ENCODE data around the gene SLC34A3. TPM values are rescaled to one million over a fixed set of nuclear protein-coding genes. Genes with fewer than 3 reads are reported as not detected.

Gene SLC34A3
- polyA plus RNA-seq, 2 donors: 1.3 to 1.6 TPM

DNA sequence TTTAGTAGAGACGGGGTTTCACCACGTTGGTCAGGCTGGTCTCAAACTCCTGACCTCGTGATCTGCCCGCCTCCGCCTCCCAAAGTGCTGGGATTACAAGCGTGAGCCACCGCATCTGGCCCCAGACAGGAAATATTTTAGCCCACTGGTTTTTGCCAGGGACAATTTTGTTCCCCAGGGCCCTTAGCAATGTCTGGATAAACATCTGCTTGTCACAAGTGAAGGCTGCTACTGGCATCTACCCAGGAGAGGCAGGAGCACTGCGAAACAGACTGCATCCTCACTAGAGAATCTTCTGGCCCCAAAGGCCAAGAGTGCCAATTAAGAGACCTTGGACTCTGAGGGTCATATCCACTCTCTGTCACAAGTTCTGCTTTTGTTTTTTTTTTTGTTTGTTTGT, 27.7 kb upstream of the SLC34A3 start:
- no peaks in the 10 kb centered on the region for H3K9me3 ChIP-seq (ENCODE audit: control insufficient read depth in 2 of 2, insufficient read depth in 1 of 2, low read depth in 1 of 2, low read length in 1 of 2)
- H3K27me3 ChIP-seq (ENCODE audit: control insufficient read depth in 1 of 2, insufficient read depth in 2 of 2, low read length in 2 of 2): no peaks in the 10 kb centered on the region
- H3K36me3 ChIP-seq (ENCODE audit: control insufficient read depth in 2 of 2, insufficient read depth in 2 of 2, low read length in 1 of 2): no peaks in the 10 kb centered on the region
- 75 to 77% methylated on average over 8 of the region's 8 CpGs for WGBS, 2 donors
- H3K27ac ChIP-seq (ENCODE audit: low read depth in 2 of 2, low read length in 1 of 2): no peak overlapping the region
- peaks cover 23 to 42% of the 10 kb centered on the region in 2 donors for H3K4me1 ChIP-seq (ENCODE audit: control insufficient read depth in 2 of 2, insufficient read depth in 2 of 2, low read length in 1 of 2)
- no peak overlapping the region for H3K4me3 ChIP-seq (ENCODE audit: low read depth in 1 of 2, low read length in 2 of 2)

DNA sequence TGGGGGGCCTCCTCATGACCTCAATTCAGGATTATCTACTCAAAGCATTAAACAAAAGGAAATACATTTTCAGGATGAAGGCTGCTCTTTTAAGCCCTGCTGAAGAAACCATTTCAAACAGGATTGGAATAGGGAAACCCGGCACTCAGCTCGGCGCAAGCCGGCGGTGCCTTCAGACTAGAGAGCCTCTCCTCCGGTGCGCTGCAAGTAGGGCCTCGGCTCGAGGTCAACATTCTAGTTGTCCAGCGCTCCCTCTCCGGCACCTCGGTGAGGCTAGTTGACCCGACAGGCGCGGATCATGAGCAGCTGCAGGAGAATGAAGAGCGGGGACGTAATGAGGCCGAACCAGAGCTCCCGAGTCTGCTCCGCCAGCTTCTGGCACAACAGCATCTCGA, 26.0 kb upstream of the SLC34A3 start:
- Histone ChIP-seq H3K4me3 (ENCODE audit: low read depth in 1 of 2, low read length in 2 of 2) (peak overlapping the region; percentile 81 to 95), H3K4me1 (ENCODE audit: control insufficient read depth in 2 of 2, insufficient read depth in 2 of 2, low read length in 1 of 2) (peaks cover 6 to 27% of the 10 kb centered on the region in 2 donors), H3K27ac (ENCODE audit: low read depth in 2 of 2, low read length in 1 of 2) (peak overlapping the region; percentile 80 to 91), H3K27me3 (ENCODE audit: control insufficient read depth in 1 of 2, insufficient read depth in 2 of 2, low read length in 2 of 2) (no peaks in the 10 kb centered on the region), H3K9me3 (ENCODE audit: control insufficient read depth in 2 of 2, insufficient read depth in 1 of 2, low read depth in 1 of 2, low read length in 1 of 2) (no peaks in the 10 kb centered on the region), H3K36me3 (ENCODE audit: control insufficient read depth in 2 of 2, insufficient read depth in 2 of 2, low read length in 1 of 2) (peaks cover 0 to 4% of the 10 kb centered on the region in 2 donors)
- 10 to 15% methylated on average over 21 of the region's 21 CpGs for WGBS, 2 donors

DNA sequence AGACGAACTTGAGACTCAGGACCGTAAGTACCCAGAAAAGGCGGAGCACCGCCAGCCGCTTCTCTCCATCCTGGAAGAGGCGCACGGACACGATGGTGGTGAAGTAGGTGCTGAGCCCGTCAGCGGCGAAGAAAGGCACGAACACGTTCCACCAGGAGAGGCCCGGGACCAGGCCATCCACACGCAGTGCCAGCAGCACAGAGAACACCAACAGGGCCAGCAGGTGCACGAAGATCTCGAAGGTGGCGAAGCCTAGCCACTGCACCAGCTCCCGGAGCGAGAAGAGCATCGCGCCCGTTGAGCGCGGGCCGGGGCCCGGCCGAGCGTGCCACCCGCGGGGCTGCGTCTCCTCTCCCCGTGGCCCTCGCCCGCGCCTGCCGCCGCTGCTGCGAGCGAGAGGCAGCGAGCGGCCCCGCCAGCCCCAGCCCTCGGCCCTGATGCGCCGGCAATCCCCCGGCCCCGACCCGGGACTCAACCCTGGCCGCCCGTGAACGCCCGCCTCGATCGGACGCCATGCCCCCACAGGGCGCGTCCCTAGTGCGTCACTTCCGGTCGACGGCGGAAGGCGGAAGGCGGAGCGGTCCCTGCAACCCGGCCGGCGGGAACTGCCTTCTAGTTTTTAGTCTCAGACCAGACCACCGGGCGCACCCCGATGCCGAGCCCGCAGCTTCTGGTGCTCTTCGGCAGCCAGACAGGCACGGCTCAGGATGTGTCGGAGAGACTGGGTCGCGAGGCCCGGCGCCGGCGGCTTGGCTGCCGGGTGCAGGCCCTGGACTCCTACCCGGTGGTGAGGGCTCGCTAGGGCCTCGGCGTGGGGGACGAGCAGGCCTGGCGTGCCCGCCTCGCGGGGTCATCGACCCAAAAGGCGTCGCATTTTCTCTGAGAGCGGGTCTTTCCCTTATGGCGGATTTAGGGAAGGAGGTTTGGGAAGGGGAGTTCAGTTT, 25.3 kb upstream of the SLC34A3 start, which contains the start of the genes NDOR1 and TMEM203:
Gene NDOR1, plus strand, starts transcription at position 575 of the 944 bp plus-strand sequence. Its CDS starts 78 bp downstream, at position 653.
Gene TMEM203, minus strand, starts transcription at position 523 of the 944 bp plus-strand sequence. Its CDS starts 234 bp downstream, at position 289.
- Histone ChIP-seq H3K27me3 (ENCODE audit: control insufficient read depth in 1 of 2, insufficient read depth in 2 of 2, low read length in 2 of 2) (no peaks in the 10 kb centered on the region), H3K36me3 (ENCODE audit: control insufficient read depth in 2 of 2, insufficient read depth in 2 of 2, low read length in 1 of 2) (peaks cover 0 to 4% of the 10 kb centered on the region in 2 donors), H3K27ac (ENCODE audit: low read depth in 2 of 2, low read length in 1 of 2) (peak within 1 kb of the TSS; percentile 80 to 91), H3K4me1 (ENCODE audit: control insufficient read depth in 2 of 2, insufficient read depth in 2 of 2, low read length in 1 of 2) (peaks cover 6 to 27% of the 10 kb centered on the region in 2 donors), H3K4me3 (ENCODE audit: low read depth in 1 of 2, low read length in 2 of 2) (peak within 1 kb of the TSS; percentile 81 to 95), H3K9me3 (ENCODE audit: control insufficient read depth in 2 of 2, insufficient read depth in 1 of 2, low read depth in 1 of 2, low read length in 1 of 2) (no peaks in the 10 kb centered on the region)
- 0 to 1% methylated on average over 67 to 98 of the region's 98 CpGs for WGBS, 2 donors

DNA sequence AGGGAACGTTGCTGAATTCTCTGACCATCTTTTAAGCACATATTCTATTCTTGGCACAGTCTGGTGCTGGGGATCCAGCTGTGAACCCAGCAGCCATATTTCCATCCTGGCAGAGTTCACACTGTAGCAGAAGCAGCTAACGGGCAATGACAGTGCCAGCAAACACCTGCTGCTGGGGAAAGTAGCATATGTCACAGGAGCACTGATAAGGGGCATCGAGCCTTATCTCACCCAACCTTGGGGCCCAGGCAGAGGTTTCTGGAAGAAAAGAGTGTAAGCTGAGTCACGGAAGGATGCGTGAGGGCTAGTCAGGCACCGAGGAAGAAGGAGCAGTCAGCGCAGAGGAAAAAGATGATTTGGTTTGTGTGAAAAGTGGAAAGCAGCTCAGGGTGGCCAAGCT, 24.1 kb upstream of the SLC34A3 start:
- Histone ChIP-seq H3K9me3 (ENCODE audit: control insufficient read depth in 2 of 2, insufficient read depth in 1 of 2, low read depth in 1 of 2, low read length in 1 of 2) (no peaks in the 10 kb centered on the region), H3K27me3 (ENCODE audit: control insufficient read depth in 1 of 2, insufficient read depth in 2 of 2, low read length in 2 of 2) (no peaks in the 10 kb centered on the region), H3K27ac (ENCODE audit: low read depth in 2 of 2, low read length in 1 of 2) (no peak overlapping the region), H3K4me3 (ENCODE audit: low read depth in 1 of 2, low read length in 2 of 2) (peak overlapping the region in 1 of 2 donors; percentile 81), H3K4me1 (ENCODE audit: control insufficient read depth in 2 of 2, insufficient read depth in 2 of 2, low read length in 1 of 2) (peaks cover 6 to 24% of the 10 kb centered on the region in 2 donors), H3K36me3 (ENCODE audit: control insufficient read depth in 2 of 2, insufficient read depth in 2 of 2, low read length in 1 of 2) (peaks cover 0 to 4% of the 10 kb centered on the region in 2 donors)
- WGBS, 2 donors: 66 to 76% methylated on average over 7 of the region's 7 CpGs

DNA sequence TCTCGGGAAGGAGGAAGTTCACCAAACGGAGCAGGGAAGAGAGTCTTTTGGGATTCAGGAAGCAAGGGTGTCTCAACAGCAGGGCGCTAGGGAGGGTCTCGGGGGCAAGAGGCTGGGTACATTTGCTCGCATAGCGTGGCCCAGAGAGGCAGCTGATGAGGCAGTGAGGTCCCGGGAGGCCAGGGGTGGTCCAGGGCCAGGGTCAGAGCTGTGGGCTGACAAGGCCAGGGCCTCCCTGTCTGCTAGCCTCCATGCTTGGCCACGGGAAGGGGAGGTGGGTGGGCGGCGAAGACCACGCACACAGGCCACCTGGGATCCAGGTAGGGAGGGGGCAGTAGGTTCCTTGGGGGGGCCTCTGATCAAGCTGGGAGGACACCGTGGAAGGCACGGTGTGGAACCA, 19.2 kb upstream of the SLC34A3 start:
- peaks cover 0 to 17% of the 10 kb centered on the region in 2 donors for H3K36me3 ChIP-seq (ENCODE audit: control insufficient read depth in 2 of 2, insufficient read depth in 2 of 2, low read length in 1 of 2)
- H3K27me3 ChIP-seq (ENCODE audit: control insufficient read depth in 1 of 2, insufficient read depth in 2 of 2, low read length in 2 of 2): no peaks in the 10 kb centered on the region
- WGBS, 2 donors: 84 to 89% methylated on average over 13 of the region's 13 CpGs
- no peaks in the 10 kb centered on the region for H3K9me3 ChIP-seq (ENCODE audit: control insufficient read depth in 2 of 2, insufficient read depth in 1 of 2, low read depth in 1 of 2, low read length in 1 of 2)
- H3K4me3 ChIP-seq (ENCODE audit: low read depth in 1 of 2, low read length in 2 of 2): no peak overlapping the region
- no peak overlapping the region for H3K27ac ChIP-seq (ENCODE audit: low read depth in 2 of 2, low read length in 1 of 2)
- H3K4me1 ChIP-seq (ENCODE audit: control insufficient read depth in 2 of 2, insufficient read depth in 2 of 2, low read length in 1 of 2): peaks cover 3 to 7% of the 10 kb centered on the region in 2 donors

DNA sequence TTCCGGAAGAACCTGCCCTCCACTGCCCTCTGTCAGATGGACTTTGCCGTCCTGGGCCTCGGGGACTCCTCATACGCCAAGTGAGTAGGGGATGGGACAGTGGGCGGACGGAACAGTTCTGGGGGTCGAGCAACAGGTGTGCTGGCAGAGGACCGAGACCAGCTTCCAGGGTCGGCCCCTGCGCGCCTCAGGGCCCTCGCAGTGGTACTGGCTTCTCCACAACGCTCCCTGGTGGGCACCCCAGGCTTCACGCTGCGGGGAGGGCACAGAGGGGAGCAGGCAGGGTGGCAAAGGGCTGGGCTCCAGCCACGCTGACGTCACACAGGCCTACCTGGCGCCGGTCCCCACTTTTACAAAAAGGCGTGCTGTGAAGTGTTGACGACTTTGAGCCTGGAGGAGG, 18.2 kb upstream of the SLC34A3 start:
- Histone ChIP-seq H3K9me3 (ENCODE audit: control insufficient read depth in 2 of 2, insufficient read depth in 1 of 2, low read depth in 1 of 2, low read length in 1 of 2) (no peaks in the 10 kb centered on the region), H3K36me3 (ENCODE audit: control insufficient read depth in 2 of 2, insufficient read depth in 2 of 2, low read length in 1 of 2) (peaks cover 0 to 19% of the 10 kb centered on the region in 2 donors), H3K4me3 (ENCODE audit: low read depth in 1 of 2, low read length in 2 of 2) (no peak overlapping the region), H3K27me3 (ENCODE audit: control insufficient read depth in 1 of 2, insufficient read depth in 2 of 2, low read length in 2 of 2) (no peaks in the 10 kb centered on the region), H3K4me1 (ENCODE audit: control insufficient read depth in 2 of 2, insufficient read depth in 2 of 2, low read length in 1 of 2) (peaks cover 2 to 7% of the 10 kb centered on the region in 2 donors), H3K27ac (ENCODE audit: low read depth in 2 of 2, low read length in 1 of 2) (no peak overlapping the region)
- WGBS, 2 donors: 78 to 86% methylated on average over 19 to 21 of the region's 21 CpGs

DNA sequence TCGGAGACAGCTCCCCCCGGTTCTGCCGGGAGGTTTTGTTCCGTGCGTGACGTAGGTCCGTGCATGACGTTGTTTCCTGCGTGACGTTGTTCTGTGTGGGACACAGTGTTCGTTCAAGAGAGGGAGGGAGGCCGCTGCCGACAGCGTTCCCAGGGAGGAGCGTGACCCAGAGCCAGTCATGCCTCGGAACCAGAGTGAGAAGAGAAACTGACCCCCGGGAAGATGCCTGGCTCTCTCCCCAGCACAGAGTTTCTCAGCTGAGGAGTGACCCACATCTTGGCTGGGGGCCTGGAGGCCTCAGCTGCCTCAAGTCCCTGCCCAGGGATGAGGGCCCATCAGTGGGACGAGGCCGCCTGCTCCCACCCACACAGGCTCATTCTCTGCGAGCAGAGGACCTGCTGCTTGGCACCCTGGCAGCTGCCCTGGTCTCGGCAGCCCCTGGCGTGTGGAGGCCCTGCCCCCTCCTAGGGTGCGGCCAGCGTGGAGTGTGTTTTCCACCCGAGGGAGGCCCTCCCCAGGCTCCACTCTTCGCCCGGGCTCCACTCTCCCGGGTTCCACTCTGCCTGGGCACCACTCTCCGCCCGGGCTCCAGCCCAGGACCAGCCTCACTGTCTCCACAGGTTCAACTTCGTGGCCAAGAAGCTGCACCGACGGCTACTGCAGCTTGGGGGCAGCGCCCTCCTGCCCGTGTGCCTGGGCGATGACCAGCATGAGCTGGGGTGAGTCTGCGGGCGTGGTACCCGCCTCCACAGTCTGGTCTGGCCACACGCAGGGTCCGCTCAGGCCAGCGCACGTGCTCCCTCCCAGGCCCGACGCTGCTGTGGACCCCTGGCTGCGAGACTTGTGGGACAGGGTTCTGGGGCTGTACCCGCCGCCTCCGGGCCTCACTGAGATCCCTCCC, 17.3 kb upstream of the SLC34A3 start:
- Histone ChIP-seq H3K4me1 (ENCODE audit: control insufficient read depth in 2 of 2, insufficient read depth in 2 of 2, low read length in 1 of 2) (peaks cover 0 to 14% of the 10 kb centered on the region in 2 donors), H3K9me3 (ENCODE audit: control insufficient read depth in 2 of 2, insufficient read depth in 1 of 2, low read depth in 1 of 2, low read length in 1 of 2) (no peaks in the 10 kb centered on the region), H3K36me3 (ENCODE audit: control insufficient read depth in 2 of 2, insufficient read depth in 2 of 2, low read length in 1 of 2) (peaks cover 0 to 19% of the 10 kb centered on the region in 2 donors), H3K4me3 (ENCODE audit: low read depth in 1 of 2, low read length in 2 of 2) (no peak overlapping the region), H3K27ac (ENCODE audit: low read depth in 2 of 2, low read length in 1 of 2) (no peak overlapping the region), H3K27me3 (ENCODE audit: control insufficient read depth in 1 of 2, insufficient read depth in 2 of 2, low read length in 2 of 2) (no peaks in the 10 kb centered on the region)
- 87 to 89% methylated on average over 49 of the region's 49 CpGs for WGBS, 2 donors

DNA sequence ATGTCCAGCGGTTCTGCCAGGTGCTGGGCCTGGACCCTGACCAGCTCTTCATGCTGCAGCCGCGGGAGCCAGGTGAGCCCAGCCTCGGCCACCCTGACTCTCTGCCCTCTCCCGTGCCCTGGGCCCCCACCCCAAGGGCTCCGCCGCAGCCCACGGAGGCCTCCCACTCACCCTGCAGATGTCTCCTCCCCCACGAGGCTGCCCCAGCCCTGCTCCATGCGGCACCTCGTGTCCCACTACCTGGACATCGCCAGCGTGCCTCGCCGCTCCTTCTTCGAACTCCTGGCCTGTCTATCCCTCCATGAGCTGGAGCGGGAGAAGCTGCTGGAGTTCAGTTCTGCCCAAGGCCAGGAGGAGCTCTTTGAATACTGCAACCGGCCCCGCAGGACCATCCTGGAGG, 16.1 kb upstream of the SLC34A3 start:
- Histone ChIP-seq H3K4me3 (ENCODE audit: low read depth in 1 of 2, low read length in 2 of 2) (no peak overlapping the region), H3K36me3 (ENCODE audit: control insufficient read depth in 2 of 2, insufficient read depth in 2 of 2, low read length in 1 of 2) (peaks cover 0 to 21% of the 10 kb centered on the region in 2 donors), H3K4me1 (ENCODE audit: control insufficient read depth in 2 of 2, insufficient read depth in 2 of 2, low read length in 1 of 2) (peaks cover 0 to 21% of the 10 kb centered on the region in 2 donors), H3K27ac (ENCODE audit: low read depth in 2 of 2, low read length in 1 of 2) (no peak overlapping the region), H3K27me3 (ENCODE audit: control insufficient read depth in 1 of 2, insufficient read depth in 2 of 2, low read length in 2 of 2) (no peaks in the 10 kb centered on the region), H3K9me3 (ENCODE audit: control insufficient read depth in 2 of 2, insufficient read depth in 1 of 2, low read depth in 1 of 2, low read length in 1 of 2) (no peaks in the 10 kb centered on the region)
- 92 to 93% methylated on average over 19 of the region's 19 CpGs for WGBS, 2 donors
